IMR-90 (cell line): ENCODE results near the gene PBRM1. TPM values are rescaled to one million over a fixed set of nuclear protein-coding genes. Genes with fewer than 3 reads are reported as not detected.

Experiments used
- ATAC-seq: fragments of 200-7000 bp; cut with Tn5 transposase; 2 replicates; pipeline ENCODE4 v1.9.1; 2020; ENCODE audit warnings: low read depth, mild to moderate bottlenecking, moderate library complexity
- BruUV-seq: library from RNA; stranded (reverse); fragments of 400-500 nt; replicated peaks from 2 replicates; lab custom pipeline; 2021; lab: Mats Ljungman, UMichigan
- CTCF ChIA-PET: fragments of 300-600 bp; formaldehyde crosslinking; extraction: SDS; loops from one replicate; lab custom pipeline; 2021; ENCODE audit warnings: antibody characterized with exemption; lab: Yijun Ruan, JAX
- POLR2A ChIA-PET: fragments of 300-600 bp; sonication (Branson Sonifier 250); formaldehyde crosslinking; loops from one replicate; lab custom pipeline; 2022; ENCODE audit warnings: antibody characterized with exemption; ENCODE audit not compliant: unreplicated experiment; lab: Charles Lee
- DNase-seq: peaks from one replicate; pipeline ENCODE4 v3.0.0; 2013
- H2AFZ ChIP-seq: replicated peaks from 2 replicates; pipeline ENCODE3; 2013; ENCODE audit warnings: low read length, mild to moderate bottlenecking; ENCODE audit not compliant: poor library complexity
- H2AK5ac ChIP-seq: 2 replicates; pipeline ENCODE4 v1.6.1; 2013; ENCODE audit warnings: low read depth, low read length, inconsistent platforms
- H2AK9ac ChIP-seq: replicated peaks from 2 replicates; pipeline ENCODE3; 2013; ENCODE audit warnings: mild to moderate bottlenecking, low read depth, low read length, moderate library complexity; ENCODE audit not compliant: poor library complexity
- H2BK120ac ChIP-seq: 2 replicates; pipeline ENCODE4 v1.6.1; 2013; ENCODE audit warnings: low read depth, low read length, inconsistent platforms
- H2BK15ac ChIP-seq: 3 replicates; pipeline ENCODE4 v1.6.1; 2013; ENCODE audit warnings: low read depth, low read length, inconsistent platforms
- H2BK20ac ChIP-seq: 2 replicates; pipeline ENCODE4 v1.6.1; 2013; ENCODE audit warnings: low read depth, mild to moderate bottlenecking, inconsistent platforms, low read length, moderate library complexity
- H2BK5ac ChIP-seq: 2 replicates; pipeline ENCODE4 v1.6.1; 2013; ENCODE audit warnings: mild to moderate bottlenecking, low read depth, low read length, inconsistent platforms; ENCODE audit not compliant: poor library complexity, severe bottlenecking
- H3K14ac ChIP-seq: replicated peaks from 2 replicates; pipeline ENCODE4 v1.6.1; 2013; ENCODE audit warnings: low read depth, low read length, inconsistent platforms
- H3K18ac ChIP-seq: 2 replicates; pipeline ENCODE4 v1.6.1; 2013; ENCODE audit warnings: low read depth, low read length, control low read depth
- H3K23ac ChIP-seq: 2 replicates; pipeline ENCODE4 v1.6.1; 2013; ENCODE audit warnings: low read depth, low read length, inconsistent platforms
- H3K27ac ChIP-seq: 2 replicates; pipeline ENCODE4 v1.5.1; 2013; ENCODE audit warnings: mild to moderate bottlenecking, control low read depth, low read length; ENCODE audit not compliant: insufficient read depth
- H3K27me3 ChIP-seq: 2 replicates; pipeline ENCODE4 v1.6.1; 2013; ENCODE audit warnings: low read length; ENCODE audit not compliant: control insufficient read depth, insufficient read depth
- H3K36me3 ChIP-seq: 2 replicates; pipeline ENCODE4 v1.6.1; 2013; ENCODE audit warnings: low read length, mixed read lengths; ENCODE audit not compliant: control insufficient read depth, insufficient read depth
- H3K4ac ChIP-seq: 2 replicates; pipeline ENCODE4 v1.6.1; 2013; ENCODE audit warnings: low read depth, low read length, inconsistent platforms
- H3K4me1 ChIP-seq: 2 replicates; pipeline ENCODE4 v1.6.1; 2013; ENCODE audit warnings: low read length, mixed read lengths; ENCODE audit not compliant: control insufficient read depth, insufficient read depth
- H3K4me2 ChIP-seq: 2 replicates; pipeline ENCODE4 v1.6.1; 2013; ENCODE audit warnings: low read depth, mild to moderate bottlenecking, control low read depth, low read length, moderate library complexity
- H3K4me3 ChIP-seq: 2 replicates; pipeline ENCODE4 v1.5.1; 2013; ENCODE audit warnings: low read depth, mild to moderate bottlenecking, control low read depth, low read length, moderate library complexity; ENCODE audit not compliant: insufficient read depth
- H3K56ac ChIP-seq: 2 replicates; pipeline ENCODE4 v1.6.1; 2013; ENCODE audit warnings: low read length, inconsistent platforms; ENCODE audit not compliant: insufficient read depth; ENCODE audit errors: extremely low read depth
- H3K79me1 ChIP-seq, 2 experiments: 2 replicates each; pipeline ENCODE4 v1.6.1; 2013; ENCODE audit warnings: low read length in 2 of 2, inconsistent platforms in 1 of 2, low read depth in 1 of 2
- H3K9ac ChIP-seq: 2 replicates; pipeline ENCODE4 v1.6.1; 2013; ENCODE audit warnings: low read depth, low read length, control low read depth
- H3K9me1 ChIP-seq: 2 replicates; pipeline ENCODE4 v1.6.1; 2013; ENCODE audit warnings: low read length, inconsistent platforms; ENCODE audit not compliant: insufficient read depth
- H3K9me3 ChIP-seq: 2 replicates; pipeline ENCODE4 v1.6.1; 2013; ENCODE audit warnings: low read length; ENCODE audit not compliant: control insufficient read depth, insufficient read depth
- H4K20me1 ChIP-seq: 2 replicates; pipeline ENCODE4 v1.6.1; 2013; ENCODE audit warnings: low read length, inconsistent platforms; ENCODE audit not compliant: insufficient read depth
- H4K5ac ChIP-seq: 2 replicates; pipeline ENCODE4 v1.6.1; 2013; ENCODE audit warnings: mild to moderate bottlenecking, low read depth, low read length, control low read depth
- H4K8ac ChIP-seq, 2 experiments: 2 replicates each; pipeline ENCODE4 v1.6.1; 2013; ENCODE audit warnings: low read depth in 2 of 2, low read length in 2 of 2, control low read depth in 1 of 2, inconsistent platforms in 1 of 2
- H4K91ac ChIP-seq: 2 replicates; pipeline ENCODE4 v1.6.1; 2013; ENCODE audit warnings: low read depth, low read length, inconsistent platforms; ENCODE audit not compliant: insufficient read depth
- BHLHE40 ChIP-seq: fragments of 150-350 bp; IDR thresholded peaks from 2 replicates; pipeline ENCODE4 v1.6.1; 2016; ENCODE audit warnings: mild to moderate bottlenecking, low read depth, low read length
- CHD1 ChIP-seq: IDR thresholded peaks from 2 replicates; pipeline ENCODE4 v1.6.1; 2012; ENCODE audit warnings: low read depth, low read length, improper control_type of control experiment
- FOS ChIP-seq: fragments of 150-350 bp; IDR thresholded peaks from 2 replicates; pipeline ENCODE4 v1.6.1; 2016; ENCODE audit warnings: low read depth, low read length
- MAFK ChIP-seq: IDR thresholded peaks from 2 replicates; pipeline ENCODE4 v1.6.1; 2012; ENCODE audit warnings: low read depth, low read length, improper control_type of control experiment
- MAZ ChIP-seq: IDR thresholded peaks from 2 replicates; pipeline ENCODE4 v1.6.1; 2012; ENCODE audit warnings: low read depth, mild to moderate bottlenecking, low read length, improper control_type of control experiment, moderate library complexity, borderline replicate concordance
- MXI1 ChIP-seq: IDR thresholded peaks from 2 replicates; pipeline ENCODE4 v1.6.1; 2012; ENCODE audit warnings: low read depth, mild to moderate bottlenecking, low read length, moderate library complexity, borderline replicate concordance
- NFE2L2 ChIP-seq: fragments of 150-350 bp; IDR thresholded peaks from 2 replicates; pipeline ENCODE4 v1.6.1; 2016; ENCODE audit warnings: low read depth, mild to moderate bottlenecking, low read length
- POLR2A ChIP-seq: IDR thresholded peaks from 2 replicates; pipeline ENCODE4 v1.6.1; 2012; ENCODE audit warnings: mild to moderate bottlenecking, low read depth, low read length
- RAD21 ChIP-seq: IDR thresholded peaks from 2 replicates; pipeline ENCODE4 v1.6.1; 2012; ENCODE audit warnings: low read length, improper control_type of control experiment
- RCOR1 ChIP-seq: IDR thresholded peaks from 2 replicates; pipeline ENCODE4 v1.6.1; 2012; ENCODE audit warnings: mild to moderate bottlenecking, low read length, improper control_type of control experiment; ENCODE audit not compliant: insufficient replicate concordance
- RFX5 ChIP-seq: IDR thresholded peaks from 2 replicates; pipeline ENCODE4 v1.8.0; 2012; ENCODE audit warnings: low read depth, mild to moderate bottlenecking, low read length, moderate library complexity
- SMC3 ChIP-seq: fragments of 150-350 bp; IDR thresholded peaks from 2 replicates; pipeline ENCODE4 v1.6.1; 2016; ENCODE audit warnings: low read depth, mild to moderate bottlenecking, antibody characterized with exemption, low read length, moderate library complexity
- WGBS, 2 experiments: methylation state at CpG; one replicate each; pipeline versions ENCODE4 v1.1.5 to v1.1.7; 2013; ENCODE audit warnings: missing lambda C conversion rate in 2 of 2; ENCODE audit not compliant: insufficient read length in 1 of 2; ENCODE audit errors: extremely low coverage in 2 of 2; 5-methylcytosine and 5-hydroxymethylcytosine counted together
- dilution Hi-C: fragments of 300-500 bp; cut with HindIII; formaldehyde crosslinking; loops from one replicate; pipeline ENCODE4 v1.14.3; 2018; ENCODE audit warnings: low sequenced_read_pairs; ENCODE audit not compliant: unreplicated experiment
- in situ Hi-C: fragments of 300-500 bp; cut with MboI; formaldehyde crosslinking; loops from 3 replicates; pipeline ENCODE4 v1.14.3; 2019; ENCODE audit warnings: low sequenced_read_pairs, inconsistent platforms, mixed read lengths
- intact Hi-C: fragments of 100-400 bp; cut with micrococcal nuclease; formaldehyde crosslinking; loops from 2 replicates; pipeline ENCODE4 v1.10.0; 2022
- polyA plus RNA-seq, 3 experiments: library from polyadenylated mRNA; depleted of rRNA; stranded (reverse); fragments of >200 nt; gene quantifications; 2 replicates each; pipeline ENCODE4 v1.2.3, GENCODE V29; 2012; ENCODE audit warnings: low replicate concordance in 1 of 3
- total RNA-seq: library from RNA; depleted of rRNA; stranded (reverse); fragments of >200 nt; gene quantifications from 2 replicates; pipeline ENCODE4 v1.2.3, GENCODE V29; 2012
- TF ChIP-seq, protein P1 (sequence below): fragments of 150-350 bp; IDR thresholded peaks from 2 replicates; pipeline ENCODE4 v1.6.1; 2017; ENCODE audit warnings: mild to moderate bottlenecking, antibody characterized with exemption, low read length, low read depth
- TF ChIP-seq, protein P2 (sequence below): fragments of 150-350 bp; IDR thresholded peaks from 2 replicates; pipeline ENCODE4 v1.6.1; 2016; ENCODE audit warnings: low read depth, mild to moderate bottlenecking, low read length, moderate library complexity, borderline replicate concordance
- TF ChIP-seq, protein P3 (sequence below): conservative IDR thresholded peaks from 2 replicates; pipeline ENCODE4 v1.5.1; 2012; ENCODE audit warnings: mild to moderate bottlenecking, low read depth, low read length, improper control_type of control experiment

Gene PBRM1
- total and polyA plus RNA-seq, 2 of the 4 experiments (the other 2 are of a cell fraction) = 16.5 to 72.6 TPM

DNA sequence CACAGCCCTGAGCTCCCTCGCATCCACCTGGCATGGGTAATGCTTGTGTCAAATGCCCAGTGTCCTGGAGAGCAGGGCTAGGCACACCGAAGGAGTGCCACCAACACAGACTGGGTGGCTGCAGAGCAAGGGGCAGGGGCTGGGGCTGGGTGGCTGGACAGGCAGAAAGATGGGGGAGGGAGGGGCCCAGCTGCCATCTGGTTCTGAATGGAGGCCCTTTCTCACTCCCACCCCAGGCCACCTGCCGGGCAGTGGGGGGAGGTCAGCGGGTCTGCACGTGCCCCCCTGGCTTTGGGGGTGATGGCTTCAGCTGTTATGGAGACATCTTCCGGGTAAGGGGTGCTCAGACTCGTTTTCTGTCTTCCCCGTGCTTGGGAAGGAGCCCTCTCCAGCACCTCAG is 173.6 kb downstream of the PBRM1 start:
- no peak overlapping the region for H2BK20ac ChIP-seq
- no peak overlapping the region for H2AK5ac ChIP-seq
- no peak overlapping the region for H2AK9ac ChIP-seq
- H3K4me2 ChIP-seq = no peak overlapping the region
- H3K9ac ChIP-seq = no peak overlapping the region
- peaks cover 3% of the 10 kb centered on the region; the same call in 1 of the 2 replicates for H3K4me1 ChIP-seq
- no peak overlapping the region for H3K56ac ChIP-seq
- no peaks in the 10 kb centered on the region for H3K9me3 ChIP-seq
- TF ChIP-seq MAZ (no peak), MXI1 (no peak), CHD1 (no peak), BHLHE40 (no peak), FOS (no peak), MAFK (no peak), SMC3 (no peak), POLR2A (no peak), RAD21 (no peak), NFE2L2 (no peak), RCOR1 (no peak), RFX5 (no peak)
- TF ChIP-seq, protein P1, sequence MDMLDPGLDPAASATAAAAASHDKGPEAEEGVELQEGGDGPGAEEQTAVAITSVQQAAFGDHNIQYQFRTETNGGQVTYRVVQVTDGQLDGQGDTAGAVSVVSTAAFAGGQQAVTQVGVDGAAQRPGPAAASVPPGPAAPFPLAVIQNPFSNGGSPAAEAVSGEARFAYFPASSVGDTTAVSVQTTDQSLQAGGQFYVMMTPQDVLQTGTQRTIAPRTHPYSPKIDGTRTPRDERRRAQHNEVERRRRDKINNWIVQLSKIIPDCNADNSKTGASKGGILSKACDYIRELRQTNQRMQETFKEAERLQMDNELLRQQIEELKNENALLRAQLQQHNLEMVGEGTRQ = no peak
- TF ChIP-seq, protein P2, sequence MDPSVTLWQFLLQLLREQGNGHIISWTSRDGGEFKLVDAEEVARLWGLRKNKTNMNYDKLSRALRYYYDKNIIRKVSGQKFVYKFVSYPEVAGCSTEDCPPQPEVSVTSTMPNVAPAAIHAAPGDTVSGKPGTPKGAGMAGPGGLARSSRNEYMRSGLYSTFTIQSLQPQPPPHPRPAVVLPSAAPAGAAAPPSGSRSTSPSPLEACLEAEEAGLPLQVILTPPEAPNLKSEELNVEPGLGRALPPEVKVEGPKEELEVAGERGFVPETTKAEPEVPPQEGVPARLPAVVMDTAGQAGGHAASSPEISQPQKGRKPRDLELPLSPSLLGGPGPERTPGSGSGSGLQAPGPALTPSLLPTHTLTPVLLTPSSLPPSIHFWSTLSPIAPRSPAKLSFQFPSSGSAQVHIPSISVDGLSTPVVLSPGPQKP = no peak
- TF ChIP-seq, protein P3, sequence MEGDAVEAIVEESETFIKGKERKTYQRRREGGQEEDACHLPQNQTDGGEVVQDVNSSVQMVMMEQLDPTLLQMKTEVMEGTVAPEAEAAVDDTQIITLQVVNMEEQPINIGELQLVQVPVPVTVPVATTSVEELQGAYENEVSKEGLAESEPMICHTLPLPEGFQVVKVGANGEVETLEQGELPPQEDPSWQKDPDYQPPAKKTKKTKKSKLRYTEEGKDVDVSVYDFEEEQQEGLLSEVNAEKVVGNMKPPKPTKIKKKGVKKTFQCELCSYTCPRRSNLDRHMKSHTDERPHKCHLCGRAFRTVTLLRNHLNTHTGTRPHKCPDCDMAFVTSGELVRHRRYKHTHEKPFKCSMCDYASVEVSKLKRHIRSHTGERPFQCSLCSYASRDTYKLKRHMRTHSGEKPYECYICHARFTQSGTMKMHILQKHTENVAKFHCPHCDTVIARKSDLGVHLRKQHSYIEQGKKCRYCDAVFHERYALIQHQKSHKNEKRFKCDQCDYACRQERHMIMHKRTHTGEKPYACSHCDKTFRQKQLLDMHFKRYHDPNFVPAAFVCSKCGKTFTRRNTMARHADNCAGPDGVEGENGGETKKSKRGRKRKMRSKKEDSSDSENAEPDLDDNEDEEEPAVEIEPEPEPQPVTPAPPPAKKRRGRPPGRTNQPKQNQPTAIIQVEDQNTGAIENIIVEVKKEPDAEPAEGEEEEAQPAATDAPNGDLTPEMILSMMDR = no peak
- H3K27ac ChIP-seq = no peak overlapping the region
- no peak overlapping the region for H3K4ac ChIP-seq
- no peak overlapping the region for H4K8ac ChIP-seq
- ChIA-PET CTCF (no interaction called here), POLR2A (no interaction called here)
- no peak overlapping the region for H2BK5ac ChIP-seq
- 0 out of 2 replicates have a peak, but pooled peaks cover 3% of the 10 kb centered on the region for H3K9me1 ChIP-seq
- no peak overlapping the region for H2AFZ ChIP-seq
- no peaks in the 10 kb centered on the region for H3K79me1 ChIP-seq
- H3K14ac ChIP-seq = no peak overlapping the region
- H4K5ac ChIP-seq = no peak overlapping the region
- WGBS, 2 experiments = 60% methylated on average over 1 of the region's 8 CpGs; no CpG with 5 or more reads in 1 of the 2 experiments
- H2BK15ac ChIP-seq = no peak overlapping the region
- H4K91ac ChIP-seq = no peak overlapping the region
- H3K4me3 ChIP-seq = no peak overlapping the region
- H3K27me3 ChIP-seq = peaks cover 56% of the 10 kb centered on the region
- intact Hi-C loops (no loop called here), dilution Hi-C loops (no loop called here), in situ Hi-C loops (no loop called here)
- H2BK120ac ChIP-seq = no peak overlapping the region
- no peaks in the 10 kb centered on the region for H3K36me3 ChIP-seq
- ATAC-seq = no peak
- no peak overlapping the region for H3K18ac ChIP-seq
- no peaks in the 10 kb centered on the region; the same call in 1 of the 2 replicates for H4K20me1 ChIP-seq
- H3K23ac ChIP-seq = no peak overlapping the region
- no TSS peak for BruUV-seq
- DNase-seq = no peak
